Erythroblast (primary cell): Measurements from ENCODE around the gene FOSL1.

Experiments used
- DNase-seq, 2 experiments: peaks; one replicate each; lab custom pipeline; 2025; lab: John Stamatoyannopoulos, UW
- GATA1 ChIP-seq: IDR thresholded peaks from 2 replicates; pipeline ENCODE4 v1.6.1; 2011; ENCODE audit warnings: low read depth, mild to moderate bottlenecking, control low read depth, low read length, moderate library complexity
- POLR2A ChIP-seq: IDR thresholded peaks from 2 replicates; pipeline ENCODE4 v1.6.1; 2011; ENCODE audit warnings: mild to moderate bottlenecking, low read length

FOSL1 gene

DNA sequence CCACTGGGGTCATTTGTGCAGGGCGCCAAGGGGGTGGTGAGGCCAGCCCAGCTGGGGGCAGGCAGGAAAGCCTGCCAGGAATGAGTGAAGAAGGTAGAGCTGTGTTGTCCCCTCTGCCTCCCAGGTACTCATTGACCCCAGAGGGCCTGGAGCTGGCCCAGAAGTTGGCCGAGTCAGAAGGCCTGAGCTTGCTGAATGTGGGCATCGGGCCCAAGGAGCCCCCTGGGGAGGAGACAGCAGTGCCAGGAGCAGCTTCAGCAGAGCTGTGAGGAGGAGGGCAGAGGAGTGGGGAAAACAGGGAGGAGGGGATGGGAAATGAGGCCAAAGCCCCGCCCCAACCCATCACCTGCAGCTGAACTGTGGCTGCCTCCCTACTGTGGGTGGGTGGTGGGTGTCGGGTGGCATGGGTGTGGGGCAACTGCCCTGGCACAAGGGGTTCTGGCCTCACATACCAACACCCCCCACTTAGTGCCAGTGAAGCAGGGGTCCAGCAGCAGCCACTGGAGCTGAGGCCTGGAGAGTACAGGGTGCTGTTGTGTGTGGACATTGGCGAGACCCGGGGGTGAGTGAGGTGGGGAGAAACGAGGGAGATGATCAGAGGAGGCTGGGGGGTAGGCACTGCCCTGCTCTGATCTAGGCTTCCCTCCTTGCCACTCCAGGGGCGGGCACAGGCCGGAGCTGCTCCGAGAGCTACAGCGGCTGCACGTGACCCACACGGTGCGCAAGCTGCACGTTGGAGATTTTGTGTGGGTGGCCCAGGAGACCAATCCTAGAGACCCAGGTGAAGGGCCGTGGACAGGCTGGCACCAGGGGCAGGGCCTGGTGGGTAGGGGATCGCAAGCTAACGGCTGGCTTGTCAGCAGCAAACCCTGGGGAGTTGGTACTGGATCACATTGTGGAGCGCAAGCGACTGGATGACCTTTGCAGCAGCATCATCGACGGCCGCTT, 37.0 kb downstream of the FOSL1 start:
- DNase-seq, result no peak
- TF ChIP-seq POLR2A (no peak), GATA1 (no peak)

- no peak for DNase-seq
Measured at GRCh38 chr11:65862191-65862735, 37.9 kb downstream of the FOSL1 start.

GRCh38 chr11:65861533-65862183, 38.5 kb downstream of the FOSL1 start:
- TF ChIP-seq GATA1, result no peak
- TF ChIP-seq POLR2A, result no peak
- no peak for DNase-seq

More at GRCh38 chr11:65862191-65862735, 37.9 kb downstream of the FOSL1 start:
- TF ChIP-seq POLR2A (no peak), GATA1 (no peak)

DNA sequence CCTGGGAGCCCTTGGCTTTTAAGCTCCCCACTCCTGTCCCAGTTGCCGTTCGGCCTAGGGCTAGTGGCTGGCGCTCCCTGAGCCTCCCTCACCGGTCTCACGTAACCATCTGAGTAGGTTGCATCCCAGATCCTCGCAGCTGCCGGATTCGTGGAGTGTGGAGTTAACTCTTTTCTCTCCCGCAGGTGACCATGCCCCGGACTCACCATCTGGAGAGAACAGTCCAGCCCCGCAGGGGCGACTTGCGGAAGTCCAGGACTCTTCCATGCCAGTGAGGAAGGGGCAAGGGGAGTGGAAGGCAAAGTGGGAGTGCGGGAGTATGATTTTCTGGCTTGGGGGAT, 39.1 kb downstream of the FOSL1 start:
- peak in 1 of 2 experiments; percentile 69 for DNase-seq

GRCh38 chr11:65860278-65861164, 39.7 kb downstream of the FOSL1 start, which contains the start of gene MUS81:
Gene MUS81, plus strand, starts transcription at chr11:65860433. Its CDS starts 321 bp downstream, at chr11:65860754.
- TF ChIP-seq GATA1, result no peak
- TF ChIP-seq POLR2A, result peak; percentile 66
- DNase-seq, result peak; percentile 100

More for the DNA sequence above, 39.1 kb downstream of the FOSL1 start:
- no peak for TF ChIP-seq GATA1
- no peak for TF ChIP-seq POLR2A

DNA sequence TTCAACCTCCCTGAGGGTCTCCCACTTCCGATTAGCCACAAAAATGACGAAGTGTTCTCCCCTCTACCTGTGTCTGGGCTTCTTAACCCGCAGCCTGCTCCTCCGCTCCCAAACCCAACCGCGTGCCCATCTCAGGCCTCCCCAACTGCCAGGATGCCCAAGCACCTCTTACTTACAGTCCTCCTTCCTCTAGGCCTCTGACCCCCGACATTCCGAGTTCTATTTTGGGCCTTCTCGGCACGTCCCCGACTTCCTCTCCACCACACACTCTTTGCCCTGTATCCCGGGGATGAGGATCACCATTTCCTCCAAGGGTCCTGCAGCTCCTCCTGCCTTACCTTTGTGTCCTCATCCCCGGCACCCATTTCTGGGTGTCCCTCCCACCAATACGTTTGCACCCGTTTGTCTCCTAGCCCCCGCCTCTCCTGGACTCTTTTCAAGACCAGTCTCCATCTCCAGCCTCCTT, 40.3 kb downstream of the FOSL1 start:
- DNase-seq, result no peak
- TF ChIP-seq GATA1, result no peak
- peak; percentile 79 for TF ChIP-seq POLR2A

DNA sequence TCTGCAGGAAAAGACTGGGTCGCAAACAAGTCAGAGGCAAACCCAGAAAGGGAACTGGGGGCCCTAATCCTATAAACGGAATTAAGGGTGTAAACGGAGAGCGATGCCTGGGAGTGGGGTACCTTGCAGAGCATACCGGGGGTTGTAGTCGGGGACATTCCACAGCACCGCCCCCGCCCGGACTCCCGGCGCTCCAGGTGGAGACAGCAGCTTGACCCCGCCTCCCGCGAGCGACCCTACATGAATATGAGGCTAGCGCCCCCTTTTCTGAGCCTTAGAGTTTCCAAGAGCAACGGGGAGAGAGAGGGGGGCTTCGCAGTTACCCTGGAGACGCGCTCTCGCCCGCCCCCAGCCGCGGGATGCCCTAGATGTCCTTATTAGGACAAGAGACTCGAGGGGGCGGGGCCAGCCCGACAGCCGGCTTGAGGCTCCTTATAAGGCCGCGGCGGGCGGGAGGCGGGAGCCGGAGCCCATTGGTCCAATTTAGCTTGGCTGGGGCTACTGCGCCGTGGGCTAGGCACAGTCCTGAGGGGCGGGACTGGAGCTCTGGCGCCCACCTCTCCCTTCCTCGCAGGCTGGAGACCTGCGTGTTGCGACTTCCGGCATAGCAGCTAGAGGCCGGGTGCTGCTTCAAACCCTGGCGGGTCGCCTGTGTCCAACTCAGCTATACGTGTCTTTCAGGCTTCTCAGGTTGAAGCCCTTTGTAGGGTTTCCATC, 40.9 kb downstream of the FOSL1 start:
- peak; percentile 96 for TF ChIP-seq POLR2A
- TF ChIP-seq GATA1, result no peak
- peak; percentile 99 for DNase-seq

DNA sequence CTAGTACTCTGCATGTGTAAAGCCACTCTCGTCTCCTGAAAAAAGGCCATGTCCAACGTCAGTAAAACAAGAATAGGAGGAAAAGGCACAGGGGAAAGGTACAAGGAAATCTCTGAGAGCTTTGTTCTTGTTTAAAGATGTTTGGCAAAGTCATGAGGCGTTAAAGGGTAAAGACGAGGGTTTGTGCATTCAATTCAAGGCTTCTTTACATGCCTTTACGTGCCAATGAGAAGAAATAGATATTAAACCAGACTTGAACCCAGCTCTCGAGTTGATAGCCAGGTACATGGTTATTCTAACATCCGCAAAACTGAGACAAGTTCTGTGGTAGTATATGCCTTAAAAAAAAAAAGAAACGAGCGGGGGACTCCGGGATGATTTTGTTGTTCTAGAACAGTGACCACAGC, 41.5 kb downstream of the FOSL1 start:
- TF ChIP-seq GATA1 (no peak), POLR2A (no peak)
- no peak for DNase-seq

DNA sequence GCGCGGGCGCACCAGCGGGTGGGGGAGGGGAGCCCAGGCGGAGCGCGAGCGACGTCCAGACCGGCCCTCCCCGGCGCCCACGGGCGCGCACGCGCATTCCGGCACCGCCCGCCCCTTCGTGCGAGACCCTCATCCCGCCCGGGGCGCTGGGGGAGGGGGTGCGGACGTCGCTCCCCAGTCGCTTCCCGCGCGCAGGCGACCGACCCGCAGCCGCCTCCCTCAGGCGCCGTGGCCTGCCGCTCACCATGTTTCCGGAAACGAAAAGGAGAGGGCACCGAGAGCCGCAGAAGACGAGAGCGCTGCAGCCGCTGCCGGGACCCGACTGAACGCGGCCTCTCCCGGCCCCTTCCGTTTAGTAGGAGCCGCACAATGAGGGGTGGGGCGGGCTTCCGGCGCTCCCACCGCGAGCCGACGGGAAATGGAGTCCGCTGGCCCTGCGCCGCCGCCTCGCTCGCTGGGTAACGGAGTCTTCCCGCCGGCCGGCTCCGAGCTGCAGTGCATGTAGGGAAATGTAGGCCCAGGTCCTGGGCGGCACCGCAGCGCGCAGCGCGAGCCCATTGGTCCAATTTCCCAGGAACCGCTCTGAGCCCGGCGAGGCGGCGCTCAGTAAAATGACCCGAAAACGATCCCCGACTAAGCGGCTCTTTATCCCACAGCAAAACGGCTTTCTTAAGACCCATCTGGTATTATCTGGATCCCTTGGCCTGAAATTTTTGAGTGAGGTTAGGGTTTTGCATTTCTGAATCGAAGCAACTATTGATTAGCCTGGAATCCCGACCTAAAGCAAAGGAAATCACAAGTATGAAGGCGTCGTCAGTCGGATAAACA, 42.1 kb downstream of the FOSL1 start, which contains the start of gene CFL1:
CFL1 (minus strand) TSS at position 328 of the 828 bp plus-strand sequence; CDS start at position 247, 81 bp downstream.
- peak; percentile 98 to 99 for DNase-seq
- TF ChIP-seq POLR2A (peak; percentile 96), GATA1 (no peak)

GRCh38 chr11:65857500-65857852, 42.7 kb downstream of the FOSL1 start:
- DNase-seq, result peak; percentile 83 to 87
- TF ChIP-seq POLR2A (no peak), GATA1 (no peak)
